Heart right ventricle (tissue), 16 donors: ENCODE results near the gene UQCRQ. TPM values are rescaled to one million over a fixed set of nuclear protein-coding genes. Genes with fewer than 3 reads are reported as not detected.

ENCODE experiments used
- ATAC-seq, 8 donors: fragments of 200-7000 bp; cut with Tn5 transposase; one replicate each; pipeline ENCODE4 v1.9.1; 2020; ENCODE audit warnings: mild to moderate bottlenecking in 8 of 8, moderate library complexity in 8 of 8, moderate number of reproducible peaks in 1 of 8
- DNase-seq, 2 donors: peaks; one replicate each; pipeline ENCODE4 v3.0.0-alpha.2; 2020
- H3K27ac ChIP-seq, 10 donors: fragments of 200-600 bp; sonication (generic) in 2 of 10; one replicate each; pipeline versions ENCODE4 v1.5.0 to v1.8.0; 2020 to 2022; ENCODE audit warnings: mild to moderate bottlenecking in 3 of 10
- H3K27me3 ChIP-seq, 7 donors: fragments of 200-600 bp; one replicate each; pipeline ENCODE4 v1.8.0; 2021 to 2022; ENCODE audit warnings: mild to moderate bottlenecking in 2 of 7
- H3K36me3 ChIP-seq, 9 donors: fragments of 200-600 bp; sonication (generic) in 1 of 9; one replicate each; pipeline versions ENCODE4 v1.5.0 to v1.8.0; 2020 to 2022; ENCODE audit warnings: mild to moderate bottlenecking in 2 of 9
- H3K4me1 ChIP-seq, 9 donors: fragments of 200-600 bp; sonication (generic) in 1 of 9; one replicate each; pipeline versions ENCODE4 v1.5.0 to v1.8.0; 2020 to 2022; ENCODE audit warnings: mild to moderate bottlenecking in 4 of 9
- H3K4me3 ChIP-seq, 10 donors: fragments of 200-600 bp; sonication (generic) in 2 of 10; one replicate each; pipeline versions ENCODE4 v1.5.0 to v1.8.0; 2020 to 2022; ENCODE audit warnings: mild to moderate bottlenecking in 7 of 10, moderate library complexity in 2 of 10
- H3K9me3 ChIP-seq, 11 donors: fragments of 200-600 bp in 10 of 11; sonication (generic) in 2 of 11; one replicate each; pipeline versions ENCODE4 v1.5.0 to v1.8.0; 2013 to 2022; ENCODE audit warnings: mild to moderate bottlenecking in 2 of 11, control low read depth in 1 of 11, moderate library complexity in 1 of 11
- WGBS, 2 donors: extraction: QIAGEN DNeasy Blood & Tissue Kit; methylation state at CpG; one replicate each; pipeline ENCODE4 v1.1.7; 2013; ENCODE audit warnings: inconsistent platforms in 1 of 2; 5-methylcytosine and 5-hydroxymethylcytosine counted together
- intact Hi-C, 10 donors: fragments of 100-400 bp; cut with DNase I; formaldehyde crosslinking; loops; one replicate each; pipeline versions ENCODE4 v1.11.1 to v1.14.2; 2022
- polyA plus RNA-seq, 2 donors: library from polyadenylated mRNA; stranded (reverse); fragments of 200-250 nt; gene quantifications; one replicate each; pipeline ENCODE4 v1.2.3, GENCODE V29; 2013
- total RNA-seq, 10 donors: library from RNA; stranded (reverse); fragmentation: NEBNext Ultra II Directional in 3 of 10; extraction: Animal tissue kit (Norgen Biotek cat#: 25700) in 3 of 10; gene quantifications; one replicate each; pipeline versions ENCODE4 v1.2.1 to v1.2.4, GENCODE V29; 2021 to 2023
- TF ChIP-seq, protein P1 (sequence below), 9 donors: fragments of 200-600 bp; sonication (generic) in 2 of 9; IDR thresholded peaks; one replicate each; pipeline versions ENCODE4 v1.5.0 to v1.8.0; 2021 to 2022; ENCODE audit warnings: antibody characterized with exemption in 9 of 9, mild to moderate bottlenecking in 5 of 9, moderate library complexity in 1 of 9
- donor health status: Arrhythmogenic right ventricular cardiomyopathy.
- donor health status: ischemic (EF 13 %, LVEDD 7.1; RV severe dilation, severe dysfunction).
- donor health status: healthy with polysubstance abuse.
- donor health status: DM: no; HTN: yes; CAD: no.
- donor health status: DM: no; HTN: no; CAD: no.
- donor health status: ischemic (EF 25% LVEDD 6.9; RV normal size, moderate dysfunction).
- donor health status: ischemic (EF 25% LVEDD 5.7; RV mildly dilated, moderate dysfunction).
- donor health status: healthy.
- donor health status: DM: yes; HTN: yes; CAD: no.
- donor health status: Ischemic cardiomyopathy.
- donor health status: ischemic (EF 35%, LVEDD 5.7; RV mildly dilated, moderate dysfunction).
- donor health status: nonischemic (EF 11% LVEDD 7.7; RV severe dilation, severe dysfunction).
- donor health status: DM: yes; HTN: yes; CAD: no.
- donor health status: PGD.
- donor health status: ischemic (EF 29% LVEDD 5.4; RV normal size, mild dysfunction).
- donor health status: nonischemic (EF 23%, LVEDD 6.1; RV moderate dilation, normal function).

UQCRQ gene
- total and polyA plus RNA-seq, 12 donors = 824 to 1,962 (median 1,664) TPM

DNA sequence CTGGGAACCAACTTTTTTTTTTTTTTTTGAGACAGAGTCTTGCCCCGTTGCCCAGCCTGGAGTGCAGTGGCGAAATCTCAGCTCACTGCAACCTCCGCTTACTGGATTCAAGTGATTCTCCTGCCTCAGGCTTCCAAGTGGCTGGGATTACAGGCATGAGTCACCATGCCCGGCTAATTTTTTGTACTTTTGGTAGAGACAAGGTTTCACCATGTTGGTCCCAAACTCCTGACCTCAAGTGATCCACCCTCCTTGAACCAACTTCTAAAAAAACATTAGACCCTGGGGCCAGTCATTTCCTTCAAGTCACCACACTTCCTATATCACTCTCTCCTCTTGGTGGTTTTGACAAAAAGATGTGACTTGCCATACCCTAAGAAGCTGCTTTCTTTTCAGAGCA lies 25.1 kb upstream of the UQCRQ start:
- no peaks in the 10 kb centered on the region for H3K36me3 ChIP-seq
- TF ChIP-seq, protein P1, sequence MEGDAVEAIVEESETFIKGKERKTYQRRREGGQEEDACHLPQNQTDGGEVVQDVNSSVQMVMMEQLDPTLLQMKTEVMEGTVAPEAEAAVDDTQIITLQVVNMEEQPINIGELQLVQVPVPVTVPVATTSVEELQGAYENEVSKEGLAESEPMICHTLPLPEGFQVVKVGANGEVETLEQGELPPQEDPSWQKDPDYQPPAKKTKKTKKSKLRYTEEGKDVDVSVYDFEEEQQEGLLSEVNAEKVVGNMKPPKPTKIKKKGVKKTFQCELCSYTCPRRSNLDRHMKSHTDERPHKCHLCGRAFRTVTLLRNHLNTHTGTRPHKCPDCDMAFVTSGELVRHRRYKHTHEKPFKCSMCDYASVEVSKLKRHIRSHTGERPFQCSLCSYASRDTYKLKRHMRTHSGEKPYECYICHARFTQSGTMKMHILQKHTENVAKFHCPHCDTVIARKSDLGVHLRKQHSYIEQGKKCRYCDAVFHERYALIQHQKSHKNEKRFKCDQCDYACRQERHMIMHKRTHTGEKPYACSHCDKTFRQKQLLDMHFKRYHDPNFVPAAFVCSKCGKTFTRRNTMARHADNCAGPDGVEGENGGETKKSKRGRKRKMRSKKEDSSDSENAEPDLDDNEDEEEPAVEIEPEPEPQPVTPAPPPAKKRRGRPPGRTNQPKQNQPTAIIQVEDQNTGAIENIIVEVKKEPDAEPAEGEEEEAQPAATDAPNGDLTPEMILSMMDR (IDR thresholded peaks at IDR 0.05) = no peak
- H3K4me3 ChIP-seq = no peak overlapping the region
- no peak for ATAC-seq
- no peak for DNase-seq
- no peaks in the 10 kb centered on the region for H3K9me3 ChIP-seq
- intact Hi-C loops = no loop called here
- no peaks in the 10 kb centered on the region for H3K27me3 ChIP-seq
- 90 to 98% methylated on average over 4 of the region's 4 CpGs for WGBS, 2 donors
- peak overlapping the region in 3 of 10 donors; percentile 54 to 78 (median 64) for H3K27ac ChIP-seq
- H3K4me1 ChIP-seq = peaks cover 0 to 27% (median 7%) of the 10 kb centered on the region in 9 donors

GRCh38 chr5:132848270-132848669 lies 18.2 kb upstream of the UQCRQ start:
- WGBS, 2 donors = 93 to 96% methylated on average over 8 of the region's 8 CpGs
- H3K4me3 ChIP-seq = no peak overlapping the region
- H3K9me3 ChIP-seq = no peaks in the 10 kb centered on the region
- DNase-seq (no peak), ATAC-seq (no peak)
- H3K27ac ChIP-seq = no peak overlapping the region
- peaks cover 0 to 2% (median 0%) of the 10 kb centered on the region in 9 donors for H3K4me1 ChIP-seq
- intact Hi-C loops = no loop called here
- H3K36me3 ChIP-seq = no peaks in the 10 kb centered on the region
- H3K27me3 ChIP-seq = no peaks in the 10 kb centered on the region
- TF ChIP-seq, protein P1 (IDR thresholded peaks at IDR 0.05) = no peak

DNA sequence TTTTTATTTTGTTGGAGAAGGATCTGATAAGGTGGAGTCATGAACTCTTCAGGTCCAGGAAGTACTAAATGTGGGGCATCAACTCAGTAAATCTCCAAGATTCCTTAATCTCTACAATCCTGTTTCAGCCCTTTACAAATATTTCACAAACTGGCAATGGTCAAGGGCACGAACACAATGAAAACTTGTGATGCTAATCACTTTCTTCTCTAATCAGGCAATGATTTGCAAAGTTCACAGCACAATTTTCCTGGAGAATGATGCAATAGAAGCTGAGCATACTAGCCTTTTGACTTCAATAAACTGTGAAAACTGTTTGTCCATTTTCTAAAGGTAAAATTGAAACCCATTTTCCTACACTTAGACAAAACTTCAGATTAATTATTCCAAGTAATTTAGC lies 17.1 kb upstream of the UQCRQ start:
- DNase-seq = no peak
- Histone ChIP-seq H3K9me3 (no peaks in the 10 kb centered on the region), H3K4me3 (no peak overlapping the region), H3K4me1 (peaks cover 0 to 12% (median 0%) of the 10 kb centered on the region in 9 donors), H3K36me3 (no peaks in the 10 kb centered on the region), H3K27ac (no peak overlapping the region), H3K27me3 (no peaks in the 10 kb centered on the region)
- no peak for ATAC-seq
- TF ChIP-seq, protein P1 (IDR thresholded peaks at IDR 0.05) = no peak
- intact Hi-C loops = no loop called here
- WGBS, 2 donors = 60 to 77% methylated on average over 1 of the region's 1 CpG

- no peak for DNase-seq
- no peaks in the 10 kb centered on the region for H3K36me3 ChIP-seq
- H3K27ac ChIP-seq = no peak overlapping the region
- H3K27me3 ChIP-seq = no peaks in the 10 kb centered on the region
- 76 to 82% methylated on average over 2 of the region's 2 CpGs for WGBS, 2 donors
- no peak for ATAC-seq
- peaks cover 0 to 16% (median 0%) of the 10 kb centered on the region in 9 donors for H3K4me1 ChIP-seq
- TF ChIP-seq, protein P1 (IDR thresholded peaks at IDR 0.05) = no peak
- no peak overlapping the region for H3K4me3 ChIP-seq
- intact Hi-C loops = no loop called here
- H3K9me3 ChIP-seq = no peaks in the 10 kb centered on the region
Observed at GRCh38 chr5:132850066-132850465, 16.4 kb upstream of the UQCRQ start.
